Measurements from ENCODE around the gene PTPN2.
A peak's percentile ranks its signal among the peaks of the same experiment; 100 is the strongest.
"Not testable (repeated sequence)": the region's sequence is repeated elsewhere in the genome, so short reads cannot be mapped to it uniquely, and the experiment has no call there.

PTPN2 gene

DNA sequence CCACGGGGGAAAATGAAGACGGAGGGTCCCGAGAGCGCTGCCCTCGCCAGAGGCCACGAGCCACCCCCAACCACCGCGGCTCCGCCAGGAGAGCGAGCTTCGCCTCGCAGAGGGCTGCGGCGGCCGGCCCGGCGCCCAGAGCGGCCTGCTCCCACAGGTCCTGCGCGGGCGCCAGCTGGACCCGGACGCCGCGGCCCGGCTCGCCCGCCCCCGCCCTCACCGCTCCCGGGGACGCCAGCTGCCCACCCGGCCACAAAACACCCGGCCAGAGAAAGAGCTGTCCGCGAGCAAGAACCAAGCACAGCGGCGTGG lies 709 bp downstream of the PTPN2 start:
- peak overlapping the region; percentile 68 for H3K4me3 ChIP-seq (ENCODE audit: control insufficient read depth, low read depth, low read length)
- TF ChIP-seq, protein P1, sequence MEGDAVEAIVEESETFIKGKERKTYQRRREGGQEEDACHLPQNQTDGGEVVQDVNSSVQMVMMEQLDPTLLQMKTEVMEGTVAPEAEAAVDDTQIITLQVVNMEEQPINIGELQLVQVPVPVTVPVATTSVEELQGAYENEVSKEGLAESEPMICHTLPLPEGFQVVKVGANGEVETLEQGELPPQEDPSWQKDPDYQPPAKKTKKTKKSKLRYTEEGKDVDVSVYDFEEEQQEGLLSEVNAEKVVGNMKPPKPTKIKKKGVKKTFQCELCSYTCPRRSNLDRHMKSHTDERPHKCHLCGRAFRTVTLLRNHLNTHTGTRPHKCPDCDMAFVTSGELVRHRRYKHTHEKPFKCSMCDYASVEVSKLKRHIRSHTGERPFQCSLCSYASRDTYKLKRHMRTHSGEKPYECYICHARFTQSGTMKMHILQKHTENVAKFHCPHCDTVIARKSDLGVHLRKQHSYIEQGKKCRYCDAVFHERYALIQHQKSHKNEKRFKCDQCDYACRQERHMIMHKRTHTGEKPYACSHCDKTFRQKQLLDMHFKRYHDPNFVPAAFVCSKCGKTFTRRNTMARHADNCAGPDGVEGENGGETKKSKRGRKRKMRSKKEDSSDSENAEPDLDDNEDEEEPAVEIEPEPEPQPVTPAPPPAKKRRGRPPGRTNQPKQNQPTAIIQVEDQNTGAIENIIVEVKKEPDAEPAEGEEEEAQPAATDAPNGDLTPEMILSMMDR (conservative IDR thresholded peaks at IDR 0.05; ENCODE audit: control insufficient read depth, insufficient read depth, low read depth, low read length), result no peak
- no peak for DNase-seq (ENCODE audit: low read depth)

DNA sequence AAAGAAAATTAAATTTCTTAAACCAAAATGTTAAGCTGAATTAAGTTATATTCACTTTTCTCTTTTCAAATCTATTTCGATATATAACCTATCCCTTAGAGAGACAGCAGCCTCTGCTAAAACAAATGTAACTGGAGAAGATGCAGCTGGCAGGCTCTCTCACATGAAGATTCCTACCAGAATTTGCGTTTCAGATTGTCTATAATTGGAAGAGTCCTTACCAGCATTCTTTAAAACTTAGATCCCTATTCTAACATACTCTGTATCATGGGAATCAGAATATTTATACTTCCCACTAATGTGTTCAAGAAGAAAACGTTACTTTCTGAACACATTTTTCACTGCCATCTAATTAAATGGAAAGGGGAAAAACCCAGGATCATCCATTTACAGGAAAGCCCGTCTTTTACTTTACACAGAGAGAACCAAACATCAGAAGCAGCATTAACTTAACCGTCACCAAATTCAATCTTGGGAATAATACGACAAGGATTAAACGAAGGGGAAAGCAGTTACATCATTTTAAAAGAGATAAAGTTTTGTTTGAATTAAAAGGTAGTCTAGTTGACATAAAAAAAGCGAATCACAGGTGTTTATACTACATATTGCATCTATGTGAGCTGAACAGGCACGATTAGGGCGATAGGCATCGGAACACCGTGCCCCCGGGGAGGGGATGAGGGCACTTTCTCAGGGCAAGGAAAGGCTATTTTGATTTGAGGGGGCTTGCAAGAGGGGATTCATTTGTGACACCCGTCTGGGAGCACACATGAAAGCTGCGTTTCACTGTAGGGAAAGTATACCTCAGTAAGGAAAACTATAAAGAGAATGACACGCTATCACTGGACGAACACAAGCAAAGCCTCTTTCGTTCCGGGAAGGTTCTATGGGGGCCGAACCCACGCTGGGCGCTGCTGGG lies 1.3 kb downstream of the PTPN2 start:
- peak overlapping the region; percentile 68 for H3K4me3 ChIP-seq (ENCODE audit: control insufficient read depth, low read depth, low read length)
- DNase-seq (ENCODE audit: low read depth), result peak; percentile 10
- TF ChIP-seq, protein P1 (conservative IDR thresholded peaks at IDR 0.05; ENCODE audit: control insufficient read depth, insufficient read depth, low read depth, low read length), result no peak

GRCh38 chr18:12880541-12880910 lies 3.5 kb downstream of the PTPN2 start:
- TF ChIP-seq, protein P1 (conservative IDR thresholded peaks at IDR 0.05; ENCODE audit: control insufficient read depth, insufficient read depth, low read depth, low read length), result no peak
- no peak for DNase-seq (ENCODE audit: low read depth)
- H3K4me3 ChIP-seq (ENCODE audit: control insufficient read depth, low read depth, low read length), result no peak overlapping the region

DNA sequence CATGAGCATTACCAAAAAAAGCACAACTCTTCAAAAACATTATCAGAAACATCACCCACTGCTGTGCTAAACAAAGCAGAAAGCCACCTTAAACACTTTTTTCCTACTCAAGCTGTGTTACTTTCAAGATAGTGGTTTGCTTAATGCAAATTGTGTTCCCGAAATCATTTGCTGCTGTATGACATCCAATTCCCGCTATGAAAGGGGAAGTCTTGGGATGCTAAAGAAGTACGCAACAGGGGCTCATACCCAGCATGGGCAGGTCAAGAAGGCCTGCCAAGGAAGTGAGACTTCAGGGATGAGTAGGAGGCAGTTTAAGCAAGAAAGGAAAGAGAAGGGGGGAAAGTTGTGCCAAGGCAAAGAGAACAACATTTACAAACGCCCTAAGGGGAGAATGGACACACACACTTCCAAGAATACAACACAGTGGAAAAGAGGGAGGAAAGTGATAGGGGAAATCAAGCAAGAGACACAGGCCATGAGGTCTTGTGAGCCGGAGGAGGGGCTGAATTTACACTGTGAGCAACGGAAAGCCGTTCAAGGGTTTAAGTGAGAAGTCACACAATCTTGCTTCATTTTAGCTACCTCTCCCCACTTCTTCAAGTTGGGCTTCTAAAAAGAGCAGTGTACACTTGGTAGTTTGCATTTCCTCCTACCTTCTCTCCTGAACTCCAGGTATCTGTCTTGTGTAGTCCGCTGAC lies 4.0 kb downstream of the PTPN2 start:
- DNase-seq (ENCODE audit: low read depth), result peak; percentile 22
- TF ChIP-seq, protein P1 (conservative IDR thresholded peaks at IDR 0.05; ENCODE audit: control insufficient read depth, insufficient read depth, low read depth, low read length), result no peak
- no peak overlapping the region for H3K4me3 ChIP-seq (ENCODE audit: control insufficient read depth, low read depth, low read length)

- DNase-seq (ENCODE audit: low read depth); H3K4me3 ChIP-seq (ENCODE audit: control insufficient read depth, low read depth, low read length): not testable (repeated sequence)
These were observed 9.0 kb downstream of the PTPN2 start for GRCh38 chr18:12874992-12875391.

- H3K4me3 ChIP-seq (ENCODE audit: control insufficient read depth, low read depth, low read length); DNase-seq (ENCODE audit: low read depth): not testable (repeated sequence)
These were observed 10.0 kb downstream of the PTPN2 start for GRCh38 chr18:12873961-12874567.

GRCh38 chr18:12872408-12872807 lies 11.6 kb downstream of the PTPN2 start:
- H3K4me3 ChIP-seq (ENCODE audit: control insufficient read depth, low read depth, low read length), result no peak overlapping the region
- TF ChIP-seq, protein P1 (conservative IDR thresholded peaks at IDR 0.05; ENCODE audit: control insufficient read depth, insufficient read depth, low read depth, low read length), result no peak
- DNase-seq (ENCODE audit: low read depth), result no peak

Measured in fibroblast of mammary gland (primary cell).